Measurements from ENCODE around the gene UBR4.

- TF ChIP-seq ZNF565 (CRISPR knock-in tag; conservative IDR thresholded peaks at IDR 0.05; ENCODE audit: low read depth), result no peak
- TF ChIP-seq, protein P1, sequence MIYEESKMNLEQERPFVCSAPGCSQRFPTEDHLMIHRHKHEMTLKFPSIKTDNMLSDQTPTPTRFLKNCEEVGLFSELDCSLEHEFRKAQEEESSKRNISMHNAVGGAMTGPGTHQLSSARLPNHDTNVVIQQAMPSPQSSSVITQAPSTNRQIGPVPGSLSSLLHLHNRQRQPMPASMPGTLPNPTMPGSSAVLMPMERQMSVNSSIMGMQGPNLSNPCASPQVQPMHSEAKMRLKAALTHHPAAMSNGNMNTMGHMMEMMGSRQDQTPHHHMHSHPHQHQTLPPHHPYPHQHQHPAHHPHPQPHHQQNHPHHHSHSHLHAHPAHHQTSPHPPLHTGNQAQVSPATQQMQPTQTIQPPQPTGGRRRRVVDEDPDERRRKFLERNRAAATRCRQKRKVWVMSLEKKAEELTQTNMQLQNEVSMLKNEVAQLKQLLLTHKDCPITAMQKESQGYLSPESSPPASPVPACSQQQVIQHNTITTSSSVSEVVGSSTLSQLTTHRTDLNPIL (CRISPR knock-in tag; IDR thresholded peaks at IDR 0.05; ENCODE audit: low read depth), result no peak
- no peak for TF ChIP-seq PPARA (CRISPR knock-in tag; IDR thresholded peaks at IDR 0.05; ENCODE audit: borderline replicate concordance)
- TF ChIP-seq ARNTL (CRISPR knock-in tag; IDR thresholded peaks at IDR 0.05; ENCODE audit: borderline replicate concordance, low read depth), result no peak
- TF ChIP-seq OSR1 (CRISPR knock-in tag; IDR thresholded peaks at IDR 0.05), result no peak
Observed at GRCh38 chr1:19032701-19033514, 177.2 kb downstream of the UBR4 start.
